Calu3 (cell line): ENCODE data around the gene TOM1L2. TPM values are rescaled to one million over a fixed set of nuclear protein-coding genes. Genes with fewer than 3 reads are reported as not detected.

Source experiments
- BruUV-seq: library from RNA; stranded (reverse); fragments of 400-500 nt; replicated peaks from 2 replicates; lab custom pipeline; 2021; lab: Mats Ljungman, UMichigan
- CTCF ChIA-PET: fragments of 300-600 bp; sonication (Branson Sonifier 250); formaldehyde crosslinking; loops from one replicate; lab custom pipeline; 2022; ENCODE audit warnings: antibody characterized with exemption; lab: Charles Lee
- DNase-seq: peaks from one replicate; pipeline ENCODE4 v3.0.0; 2022
- H3K27ac Mint-ChIP-seq: one replicate; pipeline ENCODE4 v1.8.0; 2022; ENCODE audit warnings: mixed read lengths; ENCODE audit not compliant: unreplicated experiment
- H3K27me3 Mint-ChIP-seq: one replicate; pipeline ENCODE4 v1.8.0; 2022; ENCODE audit warnings: mixed read lengths; ENCODE audit not compliant: unreplicated experiment
- H3K36me3 Mint-ChIP-seq: one replicate; pipeline ENCODE4 v1.8.0; 2022; ENCODE audit warnings: mild to moderate bottlenecking, moderate library complexity, mixed read lengths; ENCODE audit not compliant: insufficient read depth, unreplicated experiment
- H3K4me1 Mint-ChIP-seq: one replicate; pipeline ENCODE4 v1.8.0; 2022; ENCODE audit warnings: mild to moderate bottlenecking, low read depth, mixed read lengths; ENCODE audit not compliant: unreplicated experiment
- H3K4me3 Mint-ChIP-seq: one replicate; pipeline ENCODE4 v1.8.0; 2022; ENCODE audit warnings: mild to moderate bottlenecking, low read depth, moderate library complexity, mixed read lengths; ENCODE audit not compliant: unreplicated experiment
- H3K9me3 Mint-ChIP-seq: one replicate; pipeline ENCODE4 v1.8.0; 2022; ENCODE audit warnings: low read depth, mixed read lengths; ENCODE audit not compliant: unreplicated experiment
- intact Hi-C: fragments of 100-400 bp; cut with micrococcal nuclease; formaldehyde crosslinking; loops from one replicate; pipeline ENCODE4 v1.10.0; 2022; ENCODE audit not compliant: unreplicated experiment
- total RNA-seq: library from RNA; stranded (reverse); gene quantifications from 2 replicates; pipeline ENCODE4 v1.2.3, GENCODE V29; 2022
- TF ChIP-seq, protein P1 (sequence below): fragments of 200-600 bp; IDR thresholded peaks from one replicate; pipeline ENCODE4 v1.8.0; 2022; ENCODE audit warnings: antibody characterized with exemption; ENCODE audit not compliant: unreplicated experiment

TOM1L2 gene
- total RNA-seq, 1 experiment from 2014 or later = 20.1 TPM

GRCh38 chr17:17853811-17854447 is 118.3 kb downstream of the TOM1L2 start:
- Mint-ChIP-seq H3K4me3 (no peak overlapping the region), H3K4me1 (peaks cover 5% of the 10 kb centered on the region), H3K36me3 (no peaks in the 10 kb centered on the region), H3K27me3 (no peaks in the 10 kb centered on the region), H3K27ac (no peak overlapping the region), H3K9me3 (no peaks in the 10 kb centered on the region)
- CTCF ChIA-PET = no interaction called here
- TF ChIP-seq, protein P1, sequence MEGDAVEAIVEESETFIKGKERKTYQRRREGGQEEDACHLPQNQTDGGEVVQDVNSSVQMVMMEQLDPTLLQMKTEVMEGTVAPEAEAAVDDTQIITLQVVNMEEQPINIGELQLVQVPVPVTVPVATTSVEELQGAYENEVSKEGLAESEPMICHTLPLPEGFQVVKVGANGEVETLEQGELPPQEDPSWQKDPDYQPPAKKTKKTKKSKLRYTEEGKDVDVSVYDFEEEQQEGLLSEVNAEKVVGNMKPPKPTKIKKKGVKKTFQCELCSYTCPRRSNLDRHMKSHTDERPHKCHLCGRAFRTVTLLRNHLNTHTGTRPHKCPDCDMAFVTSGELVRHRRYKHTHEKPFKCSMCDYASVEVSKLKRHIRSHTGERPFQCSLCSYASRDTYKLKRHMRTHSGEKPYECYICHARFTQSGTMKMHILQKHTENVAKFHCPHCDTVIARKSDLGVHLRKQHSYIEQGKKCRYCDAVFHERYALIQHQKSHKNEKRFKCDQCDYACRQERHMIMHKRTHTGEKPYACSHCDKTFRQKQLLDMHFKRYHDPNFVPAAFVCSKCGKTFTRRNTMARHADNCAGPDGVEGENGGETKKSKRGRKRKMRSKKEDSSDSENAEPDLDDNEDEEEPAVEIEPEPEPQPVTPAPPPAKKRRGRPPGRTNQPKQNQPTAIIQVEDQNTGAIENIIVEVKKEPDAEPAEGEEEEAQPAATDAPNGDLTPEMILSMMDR = no peak
- DNase-seq = no peak
- no TSS peak for BruUV-seq
- intact Hi-C loops = no loop called here

DNA sequence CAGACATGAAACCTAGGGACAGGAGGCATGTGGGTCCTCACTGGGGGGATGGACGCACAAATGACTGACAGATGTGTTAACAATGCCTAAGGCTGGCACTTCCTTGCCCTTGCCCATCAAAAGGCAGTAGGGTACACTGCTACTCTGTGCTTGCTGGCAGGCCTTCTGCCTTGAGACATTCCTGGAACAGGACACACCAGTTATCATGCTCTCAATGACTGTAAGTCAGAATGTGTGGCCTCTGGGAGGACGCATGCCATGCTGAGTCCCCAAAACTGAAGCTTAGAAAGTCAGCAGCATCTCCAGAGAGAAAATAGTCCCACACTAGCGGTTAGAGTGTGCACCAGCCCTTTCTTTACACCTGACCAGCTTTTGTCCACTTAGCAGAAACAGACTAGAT is 119.3 kb downstream of the TOM1L2 start:
- intact Hi-C loops = no loop called here

DNA sequence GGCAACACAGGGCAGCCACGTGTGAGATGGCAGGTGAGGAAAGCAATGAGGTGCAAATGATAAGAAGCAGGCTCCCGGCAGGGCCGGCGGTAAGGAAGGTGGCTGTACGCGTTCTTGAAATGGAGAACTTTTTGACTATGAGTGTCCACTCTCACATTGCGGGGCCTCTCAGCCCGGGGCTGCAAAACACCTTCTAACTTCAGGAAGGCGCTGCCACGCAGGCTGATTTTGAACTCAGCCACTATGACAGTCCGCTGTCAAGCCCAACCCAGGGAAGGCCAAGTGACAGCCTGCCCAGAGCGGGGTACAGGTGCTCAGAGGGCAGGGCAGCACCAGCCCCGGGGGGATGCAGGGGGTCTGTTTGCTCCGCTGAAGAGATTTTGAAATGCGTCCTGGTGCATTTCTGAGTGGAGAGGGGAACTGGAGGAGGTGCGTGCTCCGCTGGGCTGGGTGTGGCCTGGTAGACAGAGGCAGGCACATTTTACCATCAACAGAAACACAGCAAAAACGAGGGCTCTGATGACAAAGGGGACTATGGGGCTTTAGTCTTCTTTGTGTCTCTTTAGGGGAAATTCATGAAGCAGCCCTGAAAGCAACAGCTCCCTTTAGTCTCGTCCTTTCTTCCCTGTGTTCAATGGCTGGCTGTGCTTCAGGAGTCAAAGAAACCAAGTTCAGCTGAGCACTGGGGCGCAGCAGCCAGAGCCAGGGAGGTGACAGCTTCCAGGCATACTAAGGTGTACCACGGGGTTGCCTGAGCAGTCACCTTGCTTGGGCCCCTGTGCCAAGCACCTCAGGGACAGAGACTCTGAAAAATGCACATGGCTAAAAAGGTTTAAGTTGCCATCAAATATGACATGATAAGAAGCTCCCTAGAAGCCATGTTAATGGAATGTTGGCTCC is 120.8 kb downstream of the TOM1L2 start:
- intact Hi-C loops = no loop called here
- Mint-ChIP-seq H3K4me3 (no peak overlapping the region), H3K9me3 (no peaks in the 10 kb centered on the region), H3K36me3 (peaks cover 7% of the 10 kb centered on the region), H3K27me3 (no peaks in the 10 kb centered on the region), H3K4me1 (peaks cover 6% of the 10 kb centered on the region), H3K27ac (no peak overlapping the region)
- TF ChIP-seq, protein P1 = no peak
- CTCF ChIA-PET = no interaction called here
- no TSS peak for BruUV-seq
- no peak for DNase-seq

More for the DNA sequence above, 119.3 kb downstream of the TOM1L2 start:
- BruUV-seq = no TSS peak
- peaks cover 6% of the 10 kb centered on the region for H3K4me1 Mint-ChIP-seq
- H3K36me3 Mint-ChIP-seq = no peaks in the 10 kb centered on the region
- TF ChIP-seq, protein P1 = no peak
- H3K27ac Mint-ChIP-seq = no peak overlapping the region
- CTCF ChIA-PET = no interaction called here
- H3K27me3 Mint-ChIP-seq = no peaks in the 10 kb centered on the region
- no peak for DNase-seq
- no peaks in the 10 kb centered on the region for H3K9me3 Mint-ChIP-seq
- H3K4me3 Mint-ChIP-seq = no peak overlapping the region

DNA sequence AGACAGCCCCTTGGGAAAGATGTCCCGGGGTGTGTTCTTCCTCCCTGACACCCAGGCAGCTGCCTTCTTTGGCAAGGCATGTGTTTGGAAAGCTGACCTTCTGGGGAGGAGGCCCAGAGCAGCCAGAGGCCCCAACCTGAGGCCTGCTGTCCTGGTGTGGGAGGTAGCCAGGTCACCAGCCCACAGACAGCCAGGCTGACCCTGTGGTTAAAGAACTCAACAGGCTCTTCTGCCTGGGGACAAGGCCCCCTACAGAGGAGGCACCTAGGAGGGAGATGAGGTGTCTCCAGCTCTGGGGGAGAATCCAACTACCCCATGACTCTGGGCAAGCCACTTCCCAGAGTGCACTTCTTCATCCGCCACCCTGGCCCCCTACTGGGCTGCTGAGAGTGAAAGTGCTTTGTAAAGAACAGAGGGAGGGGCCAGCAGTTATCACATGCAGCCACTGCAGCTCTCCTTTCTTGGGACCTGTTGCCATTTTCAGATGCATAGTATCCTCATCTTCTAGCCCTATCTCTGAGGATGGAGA is 122.3 kb downstream of the TOM1L2 start:
- no TSS peak for BruUV-seq
- CTCF ChIA-PET = no interaction called here
- Mint-ChIP-seq H3K4me3 (no peak overlapping the region), H3K9me3 (no peaks in the 10 kb centered on the region), H3K4me1 (peaks cover 6% of the 10 kb centered on the region), H3K27me3 (no peaks in the 10 kb centered on the region), H3K27ac (no peak overlapping the region), H3K36me3 (peaks cover 7% of the 10 kb centered on the region)
- TF ChIP-seq, protein P1 = no peak
- DNase-seq = no peak
- intact Hi-C loops = no loop called here
